Right renal pelvis (tissue), 4 donors: Measurements from ENCODE around the gene ARHGEF6. TPM values are rescaled to one million over a fixed set of nuclear protein-coding genes. Genes with fewer than 3 reads are reported as not detected.
A peak's percentile ranks its signal among the peaks of the same experiment; 100 is the strongest.

Source experiments
- DNase-seq, 4 donors: peaks; one replicate each; pipeline ENCODE4 v3.0.0-alpha.2; 2013; ENCODE audit warnings: low read depth in 4 of 4, low spot score in 3 of 4, missing footprints in 1 of 4
- polyA plus RNA-seq, 4 donors: library from polyadenylated mRNA; unstranded; fragments of 120-200 nt; gene quantifications; one replicate each; pipeline ENCODE4 v1.2.1, GENCODE V29; 2013; ENCODE audit not compliant: insufficient read length in 4 of 4

Gene ARHGEF6
- polyA plus RNA-seq, 4 donors: 11.2 to 14.8 (median 13.3) TPM

- no peak for DNase-seq
These were observed 124.3 kb downstream of the ARHGEF6 start for GRCh38 chrX:136656361-136656964.

- DNase-seq: no peak
These were observed 127.7 kb downstream of the ARHGEF6 start for GRCh38 chrX:136652822-136653723.

GRCh38 chrX:136650811-136651210, 129.9 kb downstream of the ARHGEF6 start:
- no peak for DNase-seq

- DNase-seq: no peak
These were observed 132.9 kb downstream of the ARHGEF6 start, which contains the start of gene CD40LG for GRCh38 chrX:136647677-136648360. CD40LG (plus strand) TSS chrX:136648158; CDS start chrX:136648249, 91 bp downstream.

- DNase-seq: no peak
These were observed 134.0 kb downstream of the ARHGEF6 start for GRCh38 chrX:136646602-136647239.

- DNase-seq: no peak
These were observed 137.5 kb downstream of the ARHGEF6 start for GRCh38 chrX:136643243-136643642.

GRCh38 chrX:136639506-136640176, 141.1 kb downstream of the ARHGEF6 start:
- DNase-seq: no peak

- peak in 1 of 4 donors; percentile 5 for DNase-seq
These were observed 144.6 kb downstream of the ARHGEF6 start for GRCh38 chrX:136636121-136636520.

GRCh38 chrX:136635235-136635634, 145.5 kb downstream of the ARHGEF6 start:
- DNase-seq: no peak

GRCh38 chrX:136630881-136631280, 149.9 kb downstream of the ARHGEF6 start:
- DNase-seq: no peak

GRCh38 chrX:136629084-136629750, 151.5 kb downstream of the ARHGEF6 start:
- DNase-seq: no peak

GRCh38 chrX:136627409-136627808, 153.3 kb downstream of the ARHGEF6 start:
- DNase-seq: no peak

GRCh38 chrX:136626891-136627290, 153.8 kb downstream of the ARHGEF6 start:
- no peak for DNase-seq

- no peak for DNase-seq
These were observed 154.5 kb downstream of the ARHGEF6 start for GRCh38 chrX:136626237-136626636.

GRCh38 chrX:136625246-136625645, 155.5 kb downstream of the ARHGEF6 start:
- DNase-seq: no peak

- no peak for DNase-seq
These were observed 157.3 kb downstream of the ARHGEF6 start for GRCh38 chrX:136623396-136623795.

GRCh38 chrX:136622568-136622967, 158.2 kb downstream of the ARHGEF6 start:
- no peak for DNase-seq

GRCh38 chrX:136620780-136621179, 160.0 kb downstream of the ARHGEF6 start:
- DNase-seq: no peak

- no peak for DNase-seq
These were observed 160.7 kb downstream of the ARHGEF6 start for GRCh38 chrX:136619899-136620505.
